Right lobe of liver (tissue), 6 donors: ENCODE results near the gene GORASP2. TPM values are rescaled to one million over a fixed set of nuclear protein-coding genes. Genes with fewer than 3 reads are reported as not detected.

ENCODE experiments used
- ATAC-seq, 4 donors: fragments of 200-7000 bp; cut with Tn5 transposase; one replicate each; pipeline ENCODE4 v1.9.1; 2020; ENCODE audit warnings: mild to moderate bottlenecking in 4 of 4, moderate library complexity in 4 of 4
- DNase-seq, 3 donors: peaks; one replicate each; pipeline ENCODE4 v3.0.0-alpha.2; 2020
- H3K27ac ChIP-seq, 3 donors: fragments of 200-600 bp; one replicate each; pipeline ENCODE4 v1.8.0; 2022
- H3K27me3 ChIP-seq, 2 donors: fragments of 200-600 bp; one replicate each; pipeline ENCODE4 v1.8.0; 2022
- H3K36me3 ChIP-seq, 4 donors: fragments of 200-600 bp; sonication (generic) in 1 of 4; one replicate each; pipeline versions ENCODE4 v1.5.1 to v1.8.0; 2017 to 2022; ENCODE audit warnings: control low read depth in 1 of 4
- H3K4me1 ChIP-seq, 4 donors: fragments of 200-600 bp; sonication (generic) in 1 of 4; one replicate each; pipeline versions ENCODE4 v1.5.1 to v1.8.0; 2017 to 2022; ENCODE audit warnings: control low read depth in 1 of 4
- H3K4me3 ChIP-seq, 3 donors: fragments of 200-600 bp; one replicate each; pipeline ENCODE4 v1.8.0; 2022
- H3K9me3 ChIP-seq, 4 donors: fragments of 200-600 bp; sonication (generic) in 1 of 4; one replicate each; pipeline versions ENCODE4 v1.5.1 to v1.8.0; 2017 to 2022; ENCODE audit warnings: control low read depth in 1 of 4
- CTCF ChIP-seq, 4 donors: fragments of 200-600 bp in 3 of 4; fragments of 450-650 bp in 1 of 4; IDR thresholded peaks; one replicate each; pipeline versions ENCODE4 v1.5.1 to v1.8.0; 2016 to 2022; ENCODE audit warnings: antibody characterized with exemption in 4 of 4, mild to moderate bottlenecking in 2 of 4
- POLR2A ChIP-seq: fragments of 450-650 bp; IDR thresholded peaks from one replicate; pipeline ENCODE4 v1.6.1; 2017; ENCODE audit warnings: antibody characterized with exemption, mild to moderate bottlenecking
- WGBS: methylation state at CpG from one replicate; pipeline ENCODE4 v1.1.6; 2018; ENCODE audit warnings: low coverage, low lambda C conversion rate; ENCODE audit not compliant: insufficient coverage; ENCODE audit errors: missing lambda C conversion rate; 5-methylcytosine and 5-hydroxymethylcytosine counted together
- intact Hi-C, 2 donors: fragments of 100-400 bp; cut with DNase I; formaldehyde crosslinking; loops; one replicate each; pipeline versions ENCODE4 v1.11.2 to v1.14.1; 2022
- total RNA-seq, 6 experiments: library from RNA; depleted of rRNA in 2 of 6; stranded (reverse); fragments of >200 nt in 2 of 6; fragmentation: NEBNext Ultra II Directional in 3 of 6; extraction: Animal tissue kit (Norgen Biotek cat#: 25700) in 3 of 6; gene quantifications; one replicate each; pipeline versions ENCODE4 v1.1.0 to v1.2.4, GENCODE V29; 2016 to 2023
- donor health status: DM: no; HTN: yes; CAD: no.
- donor health status: DM: no; HTN: no; CAD: no.
- donor health status: DM: no; HTN: no; CAD: no.
- donor health status: DM: no; HTN: yes; CAD: no.
- donor health status: DM: no; HTN: yes; CAD: no.

GORASP2 gene
- total RNA-seq, 6 experiments from 2014 or later, result 32.8 to 47.6 (median 37.6) TPM

GRCh38 chr2:170969872-170970496, 40.9 kb downstream of the GORASP2 start:
- TF ChIP-seq POLR2A (no peak), CTCF (IDR thresholded peaks at IDR 0.05) (no peak)
- H3K4me1 ChIP-seq, result peaks cover 0 to 25% (median 8%) of the 10 kb centered on the region in 4 donors
- WGBS, result 48% methylated on average over 6 of the region's 10 CpGs
- intact Hi-C loops, result loop anchor here (5.0 to 10.0 kb wide), 2 partner anchors 187 to 445 kb away; no protein-coding TSS in a partner anchor
- H3K27me3 ChIP-seq, result no peaks in the 10 kb centered on the region
- H3K9me3 ChIP-seq, result no peaks in the 10 kb centered on the region
- DNase-seq, result no peak
- no peak overlapping the region for H3K27ac ChIP-seq
- no peak overlapping the region for H3K4me3 ChIP-seq
- H3K36me3 ChIP-seq, result peaks cover 0 to 17% (median 14%) of the 10 kb centered on the region in 4 donors
- ATAC-seq, result no peak

- WGBS, result 80% methylated on average over 1 of the region's 3 CpGs
- Histone ChIP-seq H3K4me1 (peaks cover 0 to 25% (median 8%) of the 10 kb centered on the region in 4 donors), H3K27ac (no peak overlapping the region), H3K9me3 (no peaks in the 10 kb centered on the region), H3K4me3 (no peak overlapping the region), H3K36me3 (peaks cover 0 to 8% (median 5%) of the 10 kb centered on the region in 4 donors), H3K27me3 (no peaks in the 10 kb centered on the region)
- intact Hi-C loops, result loop anchor here (5.0 to 10.0 kb wide), 2 partner anchors 186 to 444 kb away; no protein-coding TSS in a partner anchor
- DNase-seq (no peak), ATAC-seq (no peak)
- TF ChIP-seq CTCF (IDR thresholded peaks at IDR 0.05) (no peak), POLR2A (no peak)
These were observed 42.0 kb downstream of the GORASP2 start for GRCh38 chr2:170971071-170971470.

GRCh38 chr2:170972296-170973224, 43.5 kb downstream of the GORASP2 start:
- no peak for TF ChIP-seq CTCF (IDR thresholded peaks at IDR 0.05)
- TF ChIP-seq POLR2A, result no peak
- no peaks in the 10 kb centered on the region for H3K27me3 ChIP-seq
- peaks cover 0 to 22% (median 8%) of the 10 kb centered on the region in 4 donors for H3K4me1 ChIP-seq
- ATAC-seq (peak; percentile 30 to 51 (median 38)), DNase-seq (peak in 1 of 3 donors; percentile 60)
- no peaks in the 10 kb centered on the region for H3K9me3 ChIP-seq
- H3K27ac ChIP-seq, result peak overlapping the region; percentile 2 to 38 (median 15)
- intact Hi-C loops, result loop anchor here (5.0 to 10.0 kb wide), 2 partner anchors 185 to 442 kb away; no protein-coding TSS in a partner anchor
- peak overlapping the region; percentile 58 to 85 (median 74) for H3K4me3 ChIP-seq
- no peaks in the 10 kb centered on the region for H3K36me3 ChIP-seq
- 38% methylated on average over 13 of the region's 20 CpGs for WGBS

- Histone ChIP-seq H3K4me1 (peaks cover 0 to 22% (median 8%) of the 10 kb centered on the region in 4 donors), H3K27ac (peak overlapping the region; percentile 2 to 38 (median 15)), H3K9me3 (no peaks in the 10 kb centered on the region), H3K36me3 (no peaks in the 10 kb centered on the region), H3K4me3 (peak overlapping the region; percentile 58 to 85 (median 74)), H3K27me3 (no peaks in the 10 kb centered on the region)
- intact Hi-C loops, result loop anchor here (5.0 to 10.0 kb wide), 2 partner anchors 184 to 442 kb away; no protein-coding TSS in a partner anchor
- TF ChIP-seq POLR2A (no peak), CTCF (IDR thresholded peaks at IDR 0.05) (no peak)
- no peak for DNase-seq
- ATAC-seq, result no peak
- WGBS, result 3% methylated on average over 12 of the region's 12 CpGs
These were observed 44.1 kb downstream of the GORASP2 start for GRCh38 chr2:170973225-170973491.
